WTC11 (cell line): ENCODE data around the gene CACNA1E. TPM values are rescaled to one million over a fixed set of nuclear protein-coding genes. Genes with fewer than 3 reads are reported as not detected.

Source experiments
- ATAC-seq: fragments of 200-7000 bp; cut with Tn5 transposase; 2 replicates; pipeline ENCODE4 v1.10.0; 2021; ENCODE audit warnings: mild to moderate bottlenecking, moderate library complexity
- CTCF ChIA-PET: fragments of 300-600 bp; sonication (Branson Sonifier 250); formaldehyde crosslinking; loops from one replicate; lab custom pipeline; 2021; ENCODE audit warnings: antibody characterized with exemption; lab: Charles Lee
- POLR2A ChIA-PET: fragments of 350-600 bp; sonication (Branson Sonifier 250); formaldehyde crosslinking; loops from one replicate; lab custom pipeline; 2021; ENCODE audit warnings: antibody characterized with exemption; lab: Charles Lee
- DNase-seq: peaks from one replicate; pipeline ENCODE4 v3.0.0; 2021; ENCODE audit warnings: low spot score
- H3K27ac Mint-ChIP-seq: 2 replicates; pipeline ENCODE4 v1.8.0; 2021; ENCODE audit warnings: mixed read lengths
- H3K27me3 Mint-ChIP-seq: 2 replicates; pipeline ENCODE4 v1.8.0; 2021; ENCODE audit warnings: low read depth, mild to moderate bottlenecking, moderate library complexity, mixed read lengths
- H3K36me3 Mint-ChIP-seq: 2 replicates; pipeline ENCODE4 v1.8.0; 2021; ENCODE audit warnings: mixed read lengths
- H3K4me1 Mint-ChIP-seq: 2 replicates; pipeline ENCODE4 v1.8.0; 2022; ENCODE audit warnings: mixed read lengths
- H3K4me3 Mint-ChIP-seq: 2 replicates; pipeline ENCODE4 v1.8.0; 2021; ENCODE audit warnings: mild to moderate bottlenecking, moderate library complexity, mixed read lengths
- H3K9me3 Mint-ChIP-seq: 2 replicates; pipeline ENCODE4 v1.8.0; 2021; ENCODE audit warnings: mixed read lengths
- AFF4 ChIP-seq: sonication (generic); formaldehyde crosslinking; IDR thresholded peaks from 2 replicates; pipeline ENCODE4 v1.8.1; 2023; ENCODE audit warnings: mild to moderate bottlenecking, missing genetic modification reagents, borderline replicate concordance
- CDX4 ChIP-seq: fragments of 250-450 bp; sonication (Bioruptor Pico); IDR thresholded peaks from 2 replicates; pipeline ENCODE4 v1.9.0; 2021; ENCODE audit warnings: moderate library complexity, mild to moderate bottlenecking, inconsistent platforms, borderline replicate concordance
- ESRRA ChIP-seq: sonication (generic); formaldehyde crosslinking; IDR thresholded peaks from 2 replicates; pipeline ENCODE4 v1.8.1; 2022; ENCODE audit warnings: mild to moderate bottlenecking, missing genetic modification reagents, borderline replicate concordance
- GRHL2 ChIP-seq: fragments of 250-450 bp; sonication (Bioruptor Pico); IDR thresholded peaks from 2 replicates; pipeline ENCODE4 v1.8.0; 2022; ENCODE audit warnings: mild to moderate bottlenecking, moderate library complexity; ENCODE audit not compliant: insufficient replicate concordance, severe bottlenecking
- GTF2I ChIP-seq: fragments of 250-450 bp; sonication (Bioruptor Pico); conservative IDR thresholded peaks from 2 replicates; pipeline ENCODE4 v1.4.0; 2021; ENCODE audit warnings: mild to moderate bottlenecking
- HMGXB4 ChIP-seq: sonication (generic); formaldehyde crosslinking; IDR thresholded peaks from 2 replicates; pipeline ENCODE4 v1.8.1; 2023; ENCODE audit warnings: mild to moderate bottlenecking, moderate library complexity, missing genetic modification reagents
- JUN ChIP-seq: sonication (generic); formaldehyde crosslinking; IDR thresholded peaks from 2 replicates; pipeline ENCODE4 v1.8.0; 2023; ENCODE audit warnings: mild to moderate bottlenecking, missing genetic modification reagents
- NFE2L1 ChIP-seq: sonication (generic); formaldehyde crosslinking; IDR thresholded peaks from 2 replicates; pipeline ENCODE4 v1.8.1; 2023; ENCODE audit warnings: missing genetic modification reagents
- PRDM15 ChIP-seq: sonication (generic); formaldehyde crosslinking; IDR thresholded peaks from 2 replicates; pipeline ENCODE4 v1.8.0; 2022; ENCODE audit warnings: missing genetic modification reagents
- ZBTB43 ChIP-seq: sonication (generic); formaldehyde crosslinking; IDR thresholded peaks from 2 replicates; pipeline ENCODE4 v1.8.1; 2023; ENCODE audit warnings: mild to moderate bottlenecking, missing genetic modification reagents
- ZNF138 ChIP-seq: sonication (generic); formaldehyde crosslinking; conservative IDR thresholded peaks from 2 replicates; pipeline ENCODE4 v1.8.1; 2022; ENCODE audit warnings: mild to moderate bottlenecking, moderate library complexity, missing genetic modification reagents
- ZNF281 ChIP-seq: sonication (generic); formaldehyde crosslinking; IDR thresholded peaks from 2 replicates; pipeline ENCODE4 v1.8.0; 2023; ENCODE audit warnings: mild to moderate bottlenecking, missing genetic modification reagents
- ZNF532 ChIP-seq: fragments of 250-450 bp; sonication (Bioruptor Pico); IDR thresholded peaks from 2 replicates; pipeline ENCODE4 v1.9.0; 2021; ENCODE audit warnings: mild to moderate bottlenecking, borderline replicate concordance
- total RNA-seq: library from RNA; stranded (reverse); gene quantifications from 3 replicates; pipeline ENCODE4 v1.2.3, GENCODE V29; 2021

The CACNA1E gene
- total RNA-seq, 1 experiment from 2014 or later = 0.63 TPM

GRCh38 chr1:181789395-181789794 lies 306.1 kb downstream of the CACNA1E start:
- Mint-ChIP-seq H3K27ac (no peak overlapping the region), H3K36me3 (no peaks in the 10 kb centered on the region), H3K27me3 (no peaks in the 10 kb centered on the region), H3K4me3 (no peak overlapping the region), H3K4me1 (peaks cover 4% of the 10 kb centered on the region; the same call in 1 of the 2 replicates), H3K9me3 (peaks cover 10% of the 10 kb centered on the region)
- no peak for TF ChIP-seq ESRRA (CRISPR knock-in tag)
- no peak for TF ChIP-seq GTF2I (CRISPR knock-in tag)
- no peak for TF ChIP-seq PRDM15 (CRISPR knock-in tag)
- no peak for TF ChIP-seq ZBTB43 (CRISPR knock-in tag)
- TF ChIP-seq ZNF281 (CRISPR knock-in tag) = no peak
- no peak for TF ChIP-seq AFF4 (CRISPR knock-in tag)
- TF ChIP-seq ZNF532 (CRISPR knock-in tag) = no peak
- ATAC-seq = no peak
- ChIA-PET POLR2A (no interaction called here), CTCF (no interaction called here)
- DNase-seq = no peak

GRCh38 chr1:181791721-181792120 lies 308.4 kb downstream of the CACNA1E start:
- POLR2A ChIA-PET = no interaction called here
- H3K4me3 Mint-ChIP-seq = no peak overlapping the region
- CTCF ChIA-PET = interaction anchor here (0.5 kb wide), 1 partner anchor 1697 kb away, joined by 4 read pairs; no protein-coding TSS in a partner anchor
- no peaks in the 10 kb centered on the region for H3K4me1 Mint-ChIP-seq
- no peak overlapping the region for H3K27ac Mint-ChIP-seq
- H3K9me3 Mint-ChIP-seq = peaks cover 13% of the 10 kb centered on the region
- ATAC-seq (no peak), DNase-seq (no peak)
- no peaks in the 10 kb centered on the region for H3K36me3 Mint-ChIP-seq
- no peaks in the 10 kb centered on the region for H3K27me3 Mint-ChIP-seq
- TF ChIP-seq CDX4 (CRISPR knock-in tag) = no peak
- no peak for TF ChIP-seq NFE2L1
- no peak for TF ChIP-seq JUN (CRISPR knock-in tag)
- TF ChIP-seq GRHL2 (CRISPR knock-in tag) = no peak
- no peak for TF ChIP-seq HMGXB4
- no peak for TF ChIP-seq ZNF138 (CRISPR knock-in tag)
